HG02870 (cell line): ENCODE data around the gene CRELD2.

ENCODE experiments used
- ATAC-seq: cut with Tn5 transposase; IDR thresholded peaks from one replicate; pipeline ENCODE4 v1.9.1; 2021; ENCODE audit warnings: mild to moderate bottlenecking, moderate library complexity; ENCODE audit not compliant: unreplicated experiment

CRELD2 gene

GRCh38 chr22:49966041-49966773 lies 47.8 kb downstream of the CRELD2 start:
- ATAC-seq, result no peak

GRCh38 chr22:49966774-49967705 lies 48.6 kb downstream of the CRELD2 start:
- ATAC-seq, result no peak

GRCh38 chr22:49967706-49968208 lies 49.3 kb downstream of the CRELD2 start:
- no peak for ATAC-seq

- no peak for ATAC-seq
Observed at GRCh38 chr22:49968313-49968830, 49.9 kb downstream of the CRELD2 start.

- ATAC-seq, result no peak
Observed at GRCh38 chr22:49968831-49969661, 50.6 kb downstream of the CRELD2 start.

GRCh38 chr22:49969751-49970527 lies 51.5 kb downstream of the CRELD2 start:
- no peak for ATAC-seq

- peak; percentile 70 for ATAC-seq
Observed at GRCh38 chr22:49970528-49971231, 52.2 kb downstream of the CRELD2 start.

- peak; percentile 14 for ATAC-seq
Observed at GRCh38 chr22:49971232-49972162, 53.1 kb downstream of the CRELD2 start.

GRCh38 chr22:49972163-49973017 lies 54.0 kb downstream of the CRELD2 start:
- ATAC-seq, result no peak

- ATAC-seq, result no peak
Observed at GRCh38 chr22:49973018-49973961, 54.9 kb downstream of the CRELD2 start.

- no peak for ATAC-seq
Observed at GRCh38 chr22:49975543-49976389, 57.3 kb downstream of the CRELD2 start.

GRCh38 chr22:49976439-49977175 lies 58.2 kb downstream of the CRELD2 start:
- no peak for ATAC-seq
